Stimulated activated CD4-positive, alpha-beta T cell treated with anti-CD3 and anti-CD28 coated beads, TNF-alpha, amount 100 ng/mL, for 1 hour (primary cell): ENCODE results near the gene HADH.
A peak's percentile ranks its signal among the peaks of the same experiment; 100 is the strongest.

ENCODE experiments used
- DNase-seq, 3 donors: peaks; one replicate each; pipeline ENCODE4 v3.0.0-alpha.2; 2020; ENCODE audit warnings: low read depth in 3 of 3, low spot score in 1 of 3

Gene HADH

DNA sequence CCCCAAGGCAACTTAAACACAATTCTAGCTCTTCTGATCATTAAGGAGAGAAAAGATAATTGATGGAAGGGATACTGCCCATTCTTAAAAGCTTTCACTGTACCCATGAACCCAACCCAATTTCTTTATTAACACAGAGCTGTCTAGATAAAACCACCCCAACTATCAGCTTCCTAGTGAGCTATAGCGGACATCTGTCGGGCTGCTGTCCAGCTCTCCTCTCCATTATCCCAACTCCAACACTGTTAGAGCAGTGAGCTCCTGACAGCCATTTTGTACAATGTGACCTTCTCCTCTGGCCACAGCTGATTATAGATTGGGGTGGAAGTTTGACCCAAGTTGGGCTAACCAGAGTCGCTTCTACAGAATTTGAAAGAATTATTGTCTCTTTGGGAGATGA lies 66.1 kb downstream of the HADH start:
- no peak for DNase-seq

DNA sequence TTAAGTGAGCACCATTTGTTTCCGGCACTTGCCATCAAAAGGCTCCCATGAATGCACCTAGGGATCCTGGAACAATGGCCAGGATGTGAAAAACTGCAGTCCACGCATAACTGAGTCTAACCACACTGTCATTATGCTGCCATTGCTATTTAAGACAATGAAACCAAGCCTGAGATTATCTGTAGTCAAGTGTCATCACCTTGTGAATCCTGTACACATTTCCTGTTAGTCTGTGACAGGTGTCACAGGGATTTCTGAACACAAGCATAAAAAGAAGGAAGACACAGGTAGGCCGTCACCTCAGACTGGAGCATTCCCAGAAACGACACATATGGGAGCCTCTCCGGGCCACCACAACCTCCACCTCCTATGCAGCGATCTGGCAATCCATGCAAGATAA lies 66.7 kb downstream of the HADH start:
- DNase-seq = no peak

DNA sequence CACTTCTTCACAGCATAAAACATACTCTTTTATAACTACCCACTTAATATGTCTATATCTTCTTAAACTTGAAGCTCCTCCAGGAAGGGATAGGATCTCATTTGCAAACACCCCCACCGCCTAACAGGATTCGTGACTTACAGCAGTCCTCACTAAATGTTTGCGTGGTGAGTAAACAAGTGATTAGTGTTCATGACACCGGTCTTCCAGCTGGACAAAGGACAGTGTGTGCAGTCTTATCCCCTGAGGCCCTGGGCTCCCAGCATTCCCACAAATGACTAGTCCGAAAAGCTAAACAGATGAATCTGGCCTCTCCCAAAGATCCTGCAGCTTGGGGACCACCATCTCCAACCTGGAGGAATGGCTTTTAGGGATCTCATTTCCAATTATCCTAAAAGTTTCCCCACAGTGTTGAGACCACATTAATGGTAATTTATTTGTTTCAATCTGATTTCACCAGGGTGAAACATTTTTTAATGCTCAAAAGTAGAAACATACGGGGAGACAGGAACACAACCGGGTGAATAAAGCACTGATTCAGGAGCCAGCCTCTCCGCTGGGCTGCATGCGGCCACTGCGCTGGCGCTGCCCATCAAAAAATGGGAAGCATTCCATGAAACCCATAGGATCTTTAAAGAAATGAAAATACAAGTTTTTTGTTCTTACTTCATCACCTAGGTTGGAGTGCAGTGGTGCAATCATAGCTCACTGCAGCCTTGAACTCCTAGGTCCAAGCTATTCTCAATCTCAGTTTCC lies 69.2 kb downstream of the HADH start:
- DNase-seq = no peak

DNA sequence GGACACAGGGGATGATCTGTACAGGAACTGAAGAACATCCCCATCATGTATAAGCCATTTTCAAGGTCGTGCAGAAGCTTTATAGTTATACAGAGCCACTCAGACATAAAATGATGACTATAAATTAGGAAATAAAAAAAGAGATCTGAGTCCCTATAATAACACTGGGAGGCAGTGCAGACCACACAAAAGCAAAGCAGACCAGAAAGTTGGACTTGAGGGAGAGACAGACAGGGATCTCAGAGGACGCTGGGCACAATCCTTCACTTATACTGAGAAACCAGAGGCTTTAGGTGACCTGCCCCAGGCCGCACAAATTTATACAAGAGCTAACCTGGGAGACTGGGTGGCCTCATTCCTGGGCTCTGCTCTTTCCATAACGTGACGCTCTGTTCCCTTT lies 70.5 kb downstream of the HADH start:
- no peak for DNase-seq

DNA sequence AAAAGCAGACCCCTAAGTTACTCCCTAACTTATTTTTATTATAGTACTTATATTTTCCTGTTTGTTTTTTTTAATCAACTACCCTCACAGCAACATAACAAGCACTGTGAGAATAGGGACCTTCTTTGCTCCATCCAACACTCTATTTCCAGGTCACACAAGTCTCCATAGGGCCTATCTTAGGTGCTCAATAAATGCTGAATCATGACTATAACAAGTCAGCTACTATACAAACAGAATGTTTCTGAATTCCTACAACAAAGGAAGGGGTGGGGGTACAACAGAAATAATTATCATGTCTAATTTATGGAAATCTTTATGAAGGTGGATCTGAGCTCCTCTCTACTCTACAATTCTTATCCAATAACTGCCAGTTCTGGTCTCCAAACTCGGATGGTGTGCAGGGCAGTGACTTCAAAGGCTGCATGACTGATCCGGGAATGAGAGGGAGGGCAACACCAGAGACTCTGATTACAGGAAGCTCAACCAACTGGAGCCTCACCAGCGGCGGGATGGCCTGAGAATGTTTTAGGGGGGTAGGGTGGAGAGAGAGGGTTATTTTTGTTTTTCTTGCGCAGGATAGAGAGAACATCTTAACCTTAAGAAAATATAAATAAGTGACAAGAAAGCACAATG lies 71.1 kb downstream of the HADH start:
- DNase-seq = no peak

DNA sequence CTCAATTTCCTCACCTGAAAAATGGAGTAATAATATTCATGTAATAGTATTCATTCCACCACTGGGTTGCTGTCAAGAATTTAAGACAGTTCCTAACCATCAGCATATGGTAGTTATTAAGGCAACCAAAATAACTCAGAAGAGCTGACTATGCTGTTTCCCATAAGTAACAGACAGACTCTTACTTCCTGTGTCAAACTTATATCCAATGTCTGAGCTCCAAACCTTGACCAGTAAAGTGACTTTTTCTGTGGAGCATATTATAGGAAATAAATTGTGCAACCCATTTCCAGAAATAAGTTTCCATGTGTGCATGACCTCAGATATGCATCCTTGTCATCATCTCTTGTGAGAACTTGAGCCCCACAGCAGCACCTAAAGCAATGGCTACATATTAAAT lies 78.8 kb downstream of the HADH start:
- no peak for DNase-seq

DNA sequence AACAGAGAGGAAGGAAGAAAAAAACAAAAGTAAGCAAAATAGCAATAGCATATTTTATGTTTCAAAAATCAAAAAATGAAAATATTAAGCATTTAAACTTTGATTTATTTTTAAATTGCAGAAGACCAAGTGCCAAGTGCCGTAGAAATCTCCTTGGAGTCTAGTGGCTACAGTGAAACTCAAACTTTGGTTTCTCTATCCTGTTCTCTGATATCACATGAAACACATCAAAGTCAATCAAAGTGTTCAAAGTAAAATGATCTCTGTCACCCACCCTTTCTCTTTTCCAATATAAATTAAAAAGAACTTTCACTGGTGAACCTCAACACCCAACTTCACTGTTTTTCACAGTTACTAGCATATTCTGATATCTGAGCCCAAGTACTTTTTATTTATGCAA lies 81.1 kb downstream of the HADH start:
- DNase-seq = no peak

DNA sequence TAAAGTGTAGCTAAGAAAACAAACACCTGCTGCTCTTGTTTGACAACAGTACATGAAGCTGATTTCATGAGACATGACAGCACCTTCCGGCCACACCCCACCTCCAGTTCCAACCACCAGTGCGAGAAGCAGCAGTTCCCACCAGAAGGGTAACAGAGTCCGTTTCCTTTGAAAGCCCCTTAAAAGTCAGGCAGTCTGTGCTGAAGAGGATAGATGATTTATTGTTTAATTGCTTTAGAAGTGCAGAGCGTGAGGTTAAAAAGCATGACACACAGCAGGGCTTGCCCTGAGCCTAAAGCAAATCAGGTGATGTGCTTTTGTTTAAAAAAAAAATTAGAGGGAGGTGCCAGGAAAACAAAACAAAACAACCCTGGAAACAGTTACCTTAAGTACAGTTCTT lies 82.6 kb downstream of the HADH start:
- peak in 2 of 3 donors; percentile 32 to 46 for DNase-seq

DNA sequence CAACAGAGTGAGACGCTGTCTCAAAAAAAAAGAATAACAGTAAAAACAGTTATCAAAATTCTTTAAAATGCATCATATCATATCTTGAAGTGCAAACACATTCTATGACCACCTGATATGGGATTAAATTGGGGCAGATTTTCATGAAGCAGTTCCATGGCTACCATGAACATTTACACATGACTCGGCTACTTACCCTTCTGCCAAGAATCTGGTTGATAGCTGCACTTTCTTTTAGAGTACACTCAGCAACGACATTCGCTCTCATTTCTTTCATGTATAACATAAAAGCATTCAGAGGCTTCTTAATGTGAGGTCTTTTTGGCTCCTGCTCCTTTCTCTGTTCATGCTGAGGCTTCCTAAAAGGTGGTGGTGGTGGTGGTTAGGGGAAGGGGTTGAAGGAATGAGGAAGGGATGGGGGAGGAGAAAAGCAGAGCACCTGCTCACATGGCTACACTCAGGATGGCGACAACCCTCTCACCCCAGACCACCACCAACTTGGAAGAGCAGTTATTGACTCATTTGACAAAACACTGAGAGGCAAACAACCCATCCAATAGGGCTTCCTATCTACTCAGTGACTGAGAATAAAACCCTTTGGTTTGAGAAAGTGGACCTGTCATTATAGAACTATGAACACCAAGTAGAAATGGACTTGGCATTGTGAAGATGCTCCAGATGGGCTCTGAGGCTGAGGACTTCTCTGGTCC lies 88.5 kb downstream of the HADH start:
- no peak for DNase-seq

DNA sequence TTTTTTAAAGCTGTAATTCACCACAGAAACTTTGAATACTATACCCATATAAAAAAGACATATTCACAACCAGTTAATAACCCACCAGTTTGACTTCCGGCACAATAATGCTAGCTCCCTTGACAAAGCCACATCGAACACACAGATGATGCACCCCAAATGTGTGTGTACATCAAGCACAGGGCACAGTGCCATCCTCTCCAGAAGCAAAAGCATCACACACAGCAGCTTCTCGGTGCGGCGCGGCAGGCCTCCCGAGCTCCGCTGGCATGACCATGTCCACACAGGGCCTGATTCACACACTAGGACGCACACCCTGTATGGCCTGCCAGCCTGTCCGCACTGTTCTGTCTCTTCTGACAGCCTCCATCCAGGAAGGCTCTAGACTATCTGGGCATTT lies 91.1 kb downstream of the HADH start:
- peak in 1 of 3 donors; percentile 16 for DNase-seq

DNA sequence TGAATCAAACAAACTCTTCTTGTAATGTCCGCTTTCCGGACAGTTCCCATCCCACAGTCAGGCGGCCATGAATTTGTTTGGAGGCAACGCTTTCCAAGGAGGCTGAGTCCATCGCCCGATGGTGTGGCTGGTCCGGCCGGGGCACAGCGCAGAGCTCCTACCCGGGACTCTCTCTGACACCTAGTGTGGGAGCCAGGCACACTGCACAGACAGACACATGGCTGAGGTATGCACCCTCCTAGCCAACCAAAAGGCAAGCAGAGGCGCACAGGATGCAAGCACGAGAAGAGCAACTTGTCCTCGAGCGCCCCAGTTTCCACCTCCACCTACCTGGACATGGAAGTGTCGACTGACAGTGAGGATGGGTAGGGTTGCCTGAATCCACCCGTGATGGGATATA lies 91.6 kb downstream of the HADH start:
- peak in 1 of 3 donors; percentile 5 for DNase-seq
